HG02588 (cell line): ENCODE measurements around the gene CTSA.
"Not testable (repeated sequence)": the region's sequence is repeated elsewhere in the genome, so short reads cannot be mapped to it uniquely, and the experiment has no call there.

Experiments used
- ATAC-seq: cut with Tn5 transposase; IDR thresholded peaks from one replicate; pipeline ENCODE4 v1.9.1; 2021; ENCODE audit warnings: mild to moderate bottlenecking, moderate library complexity; ENCODE audit not compliant: unreplicated experiment

The CTSA gene

DNA sequence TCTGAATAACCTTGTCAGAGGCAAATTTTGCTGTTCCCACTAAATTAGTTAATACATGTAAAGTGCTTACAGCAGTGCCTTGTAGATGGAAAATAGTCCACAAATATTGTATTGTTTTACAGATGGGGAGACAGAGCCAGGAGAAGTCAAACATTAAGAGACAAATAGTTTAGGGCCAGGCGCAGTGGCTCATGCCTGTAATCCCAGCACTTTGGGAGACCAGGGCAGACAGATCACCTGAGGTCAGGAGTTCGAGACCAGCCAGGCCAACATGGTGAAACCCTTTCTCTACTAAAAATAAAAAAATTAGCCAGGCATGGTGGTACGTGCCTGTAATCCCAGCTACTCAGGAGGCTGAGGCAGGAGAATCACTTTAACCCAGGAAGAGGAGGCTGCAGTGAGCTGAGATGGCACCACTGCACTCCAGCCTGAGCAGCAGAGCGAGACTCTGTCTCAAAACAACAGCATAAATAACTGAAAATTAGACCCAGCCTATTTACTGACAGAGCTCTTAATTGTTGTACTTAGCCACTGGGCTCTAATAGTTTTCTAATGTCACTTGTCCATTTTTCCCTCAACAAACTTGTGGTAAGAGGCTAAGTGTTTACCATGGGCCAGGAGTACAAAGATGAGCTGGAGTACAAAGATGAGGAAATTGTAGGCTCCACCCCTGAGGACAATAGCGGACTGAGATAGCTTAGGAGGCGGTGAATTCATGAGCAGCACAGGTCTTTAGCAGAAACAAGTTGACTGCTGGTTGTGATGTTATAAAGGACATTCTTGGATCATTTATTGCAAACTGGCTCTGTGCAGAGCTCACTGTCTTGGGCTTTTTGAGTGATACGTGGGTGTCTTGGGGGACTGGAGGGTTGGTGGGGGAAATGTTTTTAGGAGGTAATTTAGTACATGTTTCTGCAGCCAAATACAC lies 27.3 kb upstream of the CTSA start:
- no peak for ATAC-seq

DNA sequence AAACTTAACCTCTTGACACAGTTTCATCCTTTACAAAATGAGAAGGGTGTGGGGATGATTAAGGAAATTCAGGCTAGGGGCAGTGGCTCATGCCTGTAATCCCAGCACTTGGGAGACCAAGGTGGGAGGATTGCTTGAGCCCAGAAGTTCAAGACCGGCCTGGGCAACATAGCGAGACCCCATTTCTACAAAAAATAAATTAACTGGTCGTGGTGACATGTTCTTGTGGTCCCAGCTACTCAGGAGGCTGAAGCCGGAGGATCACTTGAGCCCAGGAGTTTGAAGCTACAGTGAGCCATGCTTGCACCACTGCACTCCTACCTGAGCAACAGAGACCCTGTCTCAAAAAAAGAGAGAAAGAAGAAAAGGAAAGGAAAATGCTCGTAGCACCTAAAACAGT lies 24.7 kb upstream of the CTSA start:
- ATAC-seq = no peak

DNA sequence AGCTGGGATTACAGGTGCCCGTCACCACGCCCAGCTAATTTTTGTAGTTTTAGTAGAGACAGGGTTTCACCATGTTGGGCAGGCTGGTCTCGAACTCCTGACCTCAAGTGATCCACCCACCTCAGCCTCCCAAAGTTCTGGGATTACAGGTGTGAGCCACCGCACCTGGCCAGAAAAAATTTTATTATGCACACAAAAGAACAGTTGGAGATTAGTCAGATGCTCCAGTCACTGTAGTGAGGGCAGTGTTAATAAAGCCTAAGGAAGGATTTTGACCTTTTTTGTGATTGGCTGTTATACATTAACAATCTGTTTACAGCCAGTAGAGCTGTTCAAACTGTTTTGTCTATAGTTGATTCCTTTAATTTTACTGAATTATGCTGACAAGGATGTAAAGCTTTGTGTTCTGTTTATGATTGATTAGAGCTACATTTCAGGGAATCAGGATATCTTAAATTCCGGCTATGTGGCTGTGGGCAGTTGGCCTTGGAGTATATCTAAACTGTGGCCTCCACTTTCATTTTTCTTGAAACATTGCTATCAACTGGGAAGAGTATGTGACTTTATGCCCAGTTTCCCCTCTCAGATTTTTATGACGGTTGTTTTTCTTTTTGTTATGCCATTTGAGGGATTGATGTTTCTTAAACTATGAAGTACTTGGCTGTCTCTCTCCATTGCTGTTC lies 23.9 kb upstream of the CTSA start:
- ATAC-seq = no peak

DNA sequence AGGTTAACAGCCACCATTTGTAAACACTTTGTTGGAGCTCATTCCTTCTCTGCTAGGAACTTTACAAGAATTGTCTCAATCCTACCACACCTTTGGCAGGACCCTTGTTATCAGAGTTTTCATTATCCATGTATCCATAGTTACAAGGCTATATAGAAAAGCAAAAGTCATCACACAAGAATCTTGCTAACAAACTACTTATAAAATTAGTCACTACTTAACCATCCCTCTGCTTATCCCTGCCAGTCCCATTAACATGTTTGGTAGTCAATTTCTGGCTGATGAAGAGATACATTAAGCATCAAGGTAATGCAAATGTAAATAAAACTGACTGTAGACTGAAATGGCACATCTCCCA lies 23.3 kb upstream of the CTSA start:
- no peak for ATAC-seq

DNA sequence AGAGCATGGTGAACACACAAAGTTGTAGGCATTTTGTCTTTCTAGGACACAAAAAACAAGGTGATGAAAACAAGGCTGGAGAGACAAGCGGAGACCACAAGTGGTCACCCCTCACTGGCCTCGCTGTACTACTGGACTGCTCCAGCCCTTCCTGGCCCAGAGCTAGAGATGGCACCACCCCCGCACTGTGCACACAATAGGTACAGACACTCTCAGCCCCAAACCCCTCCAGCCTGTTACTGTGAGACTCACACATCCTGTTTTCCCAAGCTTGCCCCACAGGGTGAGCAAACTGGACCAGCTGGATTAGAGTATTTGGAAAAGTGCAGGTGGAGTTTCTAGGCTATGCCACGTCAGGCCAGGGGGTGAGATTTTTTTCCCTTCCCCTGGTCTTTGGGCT lies 18.5 kb upstream of the CTSA start:
- no peak for ATAC-seq

DNA sequence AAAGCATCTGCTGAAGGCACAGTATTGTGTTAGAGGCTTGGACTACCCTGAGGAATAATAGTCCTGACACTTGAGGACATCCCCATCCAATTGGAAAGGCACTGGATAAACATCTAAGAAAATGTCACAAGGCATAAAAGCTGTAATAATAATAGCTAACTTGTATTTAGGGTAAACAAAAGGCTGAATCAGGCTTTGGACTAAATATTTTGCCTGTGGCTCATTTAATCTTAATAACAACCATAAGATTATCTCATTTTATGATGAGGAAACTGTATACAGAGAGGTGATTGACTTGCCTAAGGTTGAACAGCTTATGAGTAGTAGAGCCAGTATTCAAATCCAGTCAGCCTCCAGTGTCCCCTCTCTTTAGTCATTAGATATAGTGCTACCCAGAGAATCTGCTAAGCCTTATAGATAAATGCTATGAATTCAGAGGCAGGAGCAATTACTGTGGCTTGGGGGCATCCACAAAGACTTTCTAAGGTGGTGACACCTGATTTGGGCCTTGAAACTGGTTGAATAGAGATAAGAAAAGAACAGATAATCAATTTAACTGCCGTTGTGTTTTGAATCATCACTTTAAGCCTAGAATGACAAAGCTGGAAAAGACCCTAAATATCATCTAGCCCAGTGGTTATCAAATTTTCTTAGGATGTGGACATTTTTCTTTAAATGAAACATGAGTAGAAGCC lies 17.6 kb upstream of the CTSA start:
- no peak for ATAC-seq

DNA sequence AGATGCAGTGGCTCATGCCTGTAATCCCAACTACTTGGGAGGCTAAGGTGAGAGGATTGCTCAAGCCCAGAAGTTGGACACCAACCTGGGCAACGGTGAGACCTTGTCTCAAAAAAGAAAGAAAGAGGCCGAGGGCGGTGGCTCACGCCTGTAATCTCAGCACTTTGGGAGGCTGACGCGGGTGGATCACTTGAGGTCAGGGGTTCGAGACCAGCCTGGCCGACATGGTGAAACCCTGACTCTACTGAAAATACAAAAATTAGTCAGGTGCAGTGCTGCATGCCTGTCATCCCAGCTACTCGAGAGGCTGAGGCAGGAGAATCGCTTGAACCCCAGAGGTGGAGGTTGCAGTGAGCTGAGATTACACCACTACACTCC lies 17.0 kb upstream of the CTSA start:
- ATAC-seq = not testable (repeated sequence)

DNA sequence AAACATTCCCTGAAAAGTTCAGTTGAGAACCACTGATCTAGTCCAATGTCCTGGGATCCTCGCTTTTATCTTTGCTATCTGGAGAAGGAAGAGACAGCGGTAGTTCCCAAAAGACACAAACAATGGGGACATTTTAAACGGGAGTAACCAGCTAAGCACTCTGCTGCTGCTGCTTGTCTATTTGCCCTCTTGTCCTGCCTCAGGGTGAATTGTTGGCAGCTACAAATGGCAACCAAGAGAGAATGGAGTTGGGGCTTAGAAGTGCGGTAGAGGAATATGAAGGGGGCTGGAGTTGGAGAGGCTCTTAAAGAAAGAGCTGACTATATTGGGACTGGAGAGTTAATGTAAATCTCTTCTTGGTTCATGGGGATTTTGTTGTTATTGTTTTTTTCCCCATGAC lies 16.6 kb upstream of the CTSA start:
- no peak for ATAC-seq

DNA sequence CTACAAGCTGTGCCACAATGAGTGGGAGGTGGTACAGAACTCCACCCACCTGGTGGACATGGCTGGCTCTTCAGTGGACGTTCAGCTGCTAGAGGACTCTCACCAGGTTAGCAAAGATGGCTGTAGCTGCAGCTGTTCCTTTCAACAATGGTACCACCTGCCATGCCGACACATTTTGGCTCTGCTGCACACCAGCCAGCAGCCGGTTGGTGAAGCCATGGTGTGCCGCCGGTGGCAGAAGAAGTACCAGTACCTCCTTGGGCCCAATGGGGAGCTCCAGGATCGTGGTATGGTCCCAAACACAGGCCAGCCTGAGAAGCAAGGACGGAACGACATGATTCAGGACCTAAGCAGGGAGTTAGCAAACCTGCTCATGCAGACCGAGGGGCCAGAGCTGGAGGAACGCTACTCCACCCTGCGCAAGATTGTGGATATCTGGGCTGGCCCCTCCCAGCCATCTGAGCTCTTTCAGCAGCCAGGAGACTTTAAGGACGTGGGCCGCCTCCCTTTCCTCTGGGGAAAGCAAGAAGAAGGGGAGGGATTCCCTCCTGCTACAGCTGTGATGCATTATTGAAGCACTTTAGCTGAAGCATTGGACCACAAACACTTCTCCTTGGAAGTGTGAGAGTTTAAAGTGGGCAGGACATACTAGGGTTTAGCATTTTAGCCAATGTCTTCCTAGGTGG lies 12.9 kb upstream of the CTSA start:
- ATAC-seq = no peak

DNA sequence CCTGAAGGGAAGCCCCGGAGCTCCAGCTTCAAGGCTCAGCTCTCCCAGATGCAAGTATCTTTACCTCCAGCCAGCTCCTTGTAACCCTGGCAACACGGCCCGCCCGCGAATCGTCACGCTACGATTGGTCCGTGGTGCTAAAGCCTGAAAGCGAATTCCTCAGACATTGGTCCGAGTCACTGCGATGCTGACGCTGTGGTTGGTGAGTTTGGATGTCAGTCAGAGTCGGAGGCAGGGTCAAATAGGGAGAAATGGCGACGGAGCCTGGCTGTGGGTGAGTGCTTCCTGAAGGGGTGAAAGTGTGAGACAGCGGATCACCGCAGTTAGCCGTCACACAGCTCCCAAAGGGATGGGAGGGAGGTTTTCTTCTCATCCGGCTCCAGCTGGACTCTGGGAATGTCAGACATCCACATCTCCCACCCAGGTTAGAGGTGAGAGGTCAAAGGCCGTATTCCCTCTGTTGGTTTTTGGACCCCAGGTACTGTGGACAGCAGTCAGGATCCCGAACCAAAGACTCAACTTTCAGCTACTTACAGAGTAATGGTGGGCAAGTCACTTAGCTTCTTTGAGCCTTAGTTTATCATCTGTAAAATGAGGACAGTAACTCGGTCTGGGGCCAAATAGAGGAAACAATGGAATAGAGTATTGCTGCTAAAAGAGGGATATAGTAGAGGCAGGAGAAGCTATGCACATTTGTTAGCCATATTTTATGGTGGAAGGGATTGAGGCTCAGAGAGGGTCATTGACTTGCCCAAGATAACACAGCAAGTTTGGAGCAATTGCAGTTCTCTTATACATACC lies 9.9 kb upstream of the CTSA start, which contains the start of gene ZSWIM1:
Gene ZSWIM1, plus strand, starts transcription at position 240 of the 801 bp plus-strand sequence. CDS start 1,366 bp downstream, outside the sequence.
- peak; percentile 98 for ATAC-seq

DNA sequence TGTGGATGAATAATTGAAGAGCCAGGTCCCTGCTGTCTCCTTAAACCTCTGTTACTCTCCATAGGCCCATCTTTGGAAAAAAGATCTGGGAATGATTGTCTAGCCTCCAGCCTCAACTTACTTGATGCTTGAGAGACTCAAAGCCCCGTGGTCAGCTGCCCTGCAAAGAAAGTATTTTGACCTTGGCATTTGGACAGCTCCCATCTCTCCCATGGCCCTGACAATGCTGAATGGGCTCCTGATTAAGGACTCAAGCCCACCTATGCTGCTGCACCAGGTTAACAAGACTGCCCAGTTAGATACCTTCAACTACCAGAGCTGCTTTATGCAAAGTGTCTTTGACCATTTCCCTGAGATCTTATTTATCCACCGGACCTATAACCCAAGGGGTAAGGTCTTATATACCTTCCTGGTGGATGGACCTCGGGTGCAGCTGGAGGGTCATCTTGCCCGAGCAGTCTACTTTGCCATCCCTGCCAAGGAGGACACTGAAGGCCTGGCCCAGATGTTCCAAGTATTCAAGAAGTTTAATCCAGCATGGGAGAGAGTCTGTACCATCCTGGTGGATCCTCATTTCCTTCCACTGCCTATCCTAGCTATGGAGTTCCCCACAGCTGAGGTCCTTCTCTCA lies 8.6 kb upstream of the CTSA start:
- ATAC-seq = no peak

DNA sequence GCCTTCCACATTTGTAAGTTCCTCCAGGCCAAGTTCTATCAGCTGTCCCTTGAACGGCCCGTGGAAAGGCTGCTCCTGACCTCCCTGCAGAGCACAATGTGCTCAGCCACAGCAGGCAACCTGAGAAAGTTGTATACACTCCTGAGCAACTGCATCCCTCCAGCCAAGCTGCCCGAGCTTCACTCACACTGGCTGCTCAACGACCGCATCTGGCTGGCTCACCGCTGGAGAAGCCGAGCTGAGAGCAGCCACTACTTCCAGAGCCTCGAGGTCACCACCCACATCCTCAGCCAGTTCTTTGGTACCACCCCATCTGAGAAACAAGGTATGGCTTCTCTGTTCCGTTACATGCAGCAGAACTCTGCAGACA lies 8.1 kb upstream of the CTSA start:
- no peak for ATAC-seq

DNA sequence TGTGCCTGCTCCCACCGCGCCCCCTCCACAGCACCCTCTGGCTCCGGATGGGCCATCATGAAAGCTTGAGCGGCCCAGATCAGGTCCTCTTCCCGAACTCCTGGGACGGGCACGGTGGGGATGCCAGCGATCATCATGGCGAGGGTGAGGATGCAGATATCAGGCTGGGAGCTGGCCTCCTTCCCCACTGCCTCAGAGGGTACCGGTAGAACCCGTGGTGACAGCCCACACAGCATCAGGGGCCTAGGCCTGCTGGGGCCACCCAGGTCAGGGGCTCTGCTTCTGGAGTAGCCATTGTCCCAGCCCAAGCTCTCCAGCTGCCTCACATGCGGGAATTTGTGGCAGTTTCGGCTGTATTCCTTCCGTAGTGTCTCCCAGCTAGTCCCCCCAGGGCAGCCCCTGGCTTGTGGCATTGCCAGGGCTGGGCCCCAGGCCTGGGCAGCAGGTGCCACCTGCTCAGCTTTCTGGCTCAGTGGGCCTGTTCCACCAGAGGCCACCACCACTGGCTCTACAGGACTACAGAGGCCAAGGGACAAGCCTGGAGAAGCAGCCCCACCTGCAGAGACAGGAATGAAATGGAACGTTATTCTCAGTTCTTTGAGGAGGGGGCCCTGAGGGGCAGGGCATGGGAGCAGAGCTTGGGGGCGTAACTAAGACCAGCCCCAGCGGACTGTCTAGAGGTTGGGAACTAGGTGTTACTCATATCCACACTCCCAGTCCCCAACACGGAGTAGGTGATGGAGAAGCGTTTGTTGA lies 4.4 kb upstream of the CTSA start:
- no peak for ATAC-seq

DNA sequence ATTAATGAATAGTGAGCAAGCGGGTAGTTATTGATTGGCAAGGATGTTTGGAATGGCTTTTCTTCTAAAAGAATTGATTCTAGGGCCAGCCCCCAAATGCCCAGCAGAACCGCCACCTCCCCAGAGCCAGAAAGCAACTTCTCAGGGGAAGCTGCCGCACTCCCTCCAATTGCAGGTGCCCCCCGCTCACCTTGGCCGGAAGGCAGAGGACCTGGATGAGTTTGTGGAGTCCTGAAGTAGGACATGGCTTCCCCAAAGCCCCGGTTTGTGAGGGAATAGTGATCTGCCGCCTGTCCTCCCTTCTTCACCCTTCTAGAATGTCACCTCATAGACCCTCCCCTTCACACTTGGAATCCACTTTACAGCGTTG lies 3.8 kb upstream of the CTSA start, which contains the start of gene SPATA25:
Gene SPATA25, minus strand, starts transcription at position 277 of the 370 bp plus-strand sequence. Its CDS starts 32 bp downstream, at position 245.
- ATAC-seq = no peak

DNA sequence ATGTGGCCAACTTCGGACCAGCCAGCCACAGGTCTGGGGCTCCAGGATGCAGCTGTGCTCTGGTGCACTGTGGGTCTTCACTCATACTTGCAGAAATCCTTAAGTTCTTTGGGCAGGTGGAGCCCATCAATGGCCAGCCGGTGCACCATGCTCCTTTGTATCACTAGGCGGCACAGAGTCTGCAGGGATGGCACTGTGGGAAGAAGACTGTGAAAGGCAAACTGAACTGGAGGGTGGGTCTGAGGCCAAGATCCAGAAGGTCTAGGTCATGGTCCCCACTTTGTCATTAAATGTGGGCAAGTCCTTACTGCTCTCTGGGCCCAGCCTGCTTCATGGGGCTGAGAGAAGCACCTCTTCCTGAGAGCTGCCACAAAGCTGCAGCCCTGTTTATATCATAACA lies 2.5 kb upstream of the CTSA start:
- no peak for ATAC-seq

DNA sequence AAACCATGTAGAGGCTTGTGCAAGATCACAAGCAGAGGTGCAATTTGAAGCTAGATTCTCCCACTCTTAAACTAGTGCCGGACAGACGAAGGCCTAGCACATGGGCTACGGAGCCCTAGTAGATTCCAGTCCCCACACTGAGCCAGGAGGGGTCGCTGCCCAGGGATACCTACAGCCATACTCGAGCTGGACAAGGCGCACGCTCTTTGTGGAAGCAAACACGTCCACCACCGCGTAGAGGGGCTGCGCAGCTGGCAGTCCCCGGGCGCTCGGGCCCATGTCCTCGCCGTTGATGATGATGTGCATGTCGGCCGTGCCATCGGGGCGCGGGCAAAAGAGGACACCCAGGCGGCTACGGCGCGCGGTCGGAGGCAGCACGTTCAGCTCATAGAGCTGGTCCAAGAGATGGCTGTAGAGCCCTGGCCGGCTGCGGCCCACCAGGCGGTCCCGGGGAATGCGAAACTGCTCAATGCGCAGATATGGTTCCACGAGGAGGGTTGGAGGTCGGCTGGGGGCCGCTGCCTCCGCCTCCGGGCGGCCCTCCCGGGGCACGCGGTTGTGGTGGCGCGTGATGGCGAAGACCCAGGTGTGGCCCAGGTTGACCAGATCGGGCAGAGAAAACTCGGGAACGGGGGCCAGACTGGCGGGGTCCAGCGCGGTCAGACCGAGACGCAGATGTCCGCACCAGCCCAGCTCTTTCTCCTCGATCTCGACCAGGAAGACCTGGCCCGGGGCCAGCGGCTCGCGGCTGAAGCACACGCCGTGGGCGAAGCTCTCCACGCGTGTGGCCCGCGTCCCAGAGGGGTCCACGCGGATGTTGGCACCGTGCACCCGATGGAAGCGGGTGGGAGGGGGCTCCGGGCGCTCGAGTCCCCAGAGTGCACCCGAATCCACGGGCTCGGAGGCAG lies 804 bp upstream of the CTSA start:
- peak; percentile 29 for ATAC-seq

DNA sequence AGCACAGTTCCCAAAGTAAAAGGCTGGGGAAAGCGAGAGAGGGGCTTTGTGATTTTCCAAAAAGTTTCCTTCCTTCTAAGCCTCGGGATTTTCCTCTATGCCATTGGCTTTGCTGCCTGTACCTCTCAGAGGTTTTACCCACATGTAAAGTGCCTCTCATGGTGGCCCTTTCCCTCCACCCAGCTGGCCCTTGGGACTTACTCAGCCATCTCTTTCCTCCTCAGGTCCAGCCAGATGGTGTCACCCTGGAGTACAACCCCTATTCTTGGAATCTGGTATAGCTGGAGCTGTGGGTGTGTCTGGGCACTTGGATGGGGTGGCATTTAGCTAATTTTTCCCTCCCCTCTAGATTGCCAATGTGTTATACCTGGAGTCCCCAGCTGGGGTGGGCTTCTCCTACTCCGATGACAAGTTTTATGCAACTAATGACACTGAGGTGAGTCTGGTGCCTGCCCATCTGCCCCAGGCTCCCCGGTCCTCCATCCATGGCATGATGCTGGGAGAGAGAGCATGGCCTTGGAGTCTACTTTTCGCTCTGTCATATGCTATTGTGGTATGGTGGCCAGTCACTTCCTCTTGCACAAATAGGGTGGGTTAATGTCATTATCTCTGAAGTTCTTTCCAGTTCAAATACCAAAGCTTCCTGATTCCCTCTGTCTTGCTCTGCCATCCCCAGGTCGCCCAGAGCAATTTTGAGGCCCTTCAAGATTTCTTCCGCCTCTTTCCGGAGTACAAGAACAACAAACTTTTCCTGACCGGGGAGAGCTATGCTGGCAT lies 1.1 kb downstream of the CTSA start:
- no peak for ATAC-seq
